CD14-positive monocyte (primary cell): ENCODE measurements around the gene ZNF223. TPM values are rescaled to one million over a fixed set of nuclear protein-coding genes. Genes with fewer than 3 reads are reported as not detected.

Experiments
- DNase-seq, 3 donors: peaks; one replicate each; pipeline ENCODE4 v3.0.0-alpha.2; 2011 to 2022
- H2AFZ ChIP-seq: 2 replicates; pipeline ENCODE4 v1.6.0; 2012; ENCODE audit warnings: mild to moderate bottlenecking, low read depth, low read length, inconsistent platforms; ENCODE audit not compliant: insufficient read depth, poor library complexity, severe bottlenecking
- H3K27ac ChIP-seq, 2 donors: 1 replicate in 1 of 2; 2 replicates in 1 of 2; pipeline ENCODE4 v1.5.1; 2012 to 2013; ENCODE audit warnings: low read length in 2 of 2, control low read depth in 1 of 2, inconsistent platforms in 1 of 2, low read depth in 1 of 2, mild to moderate bottlenecking in 1 of 2
- H3K27me3 ChIP-seq, 2 donors: one replicate each; pipeline versions ENCODE4 v1.6.0 to v1.6.1; 2011 to 2013; ENCODE audit warnings: low read length in 2 of 2; ENCODE audit not compliant: control insufficient read depth in 2 of 2, insufficient read depth in 2 of 2
- H3K36me3 ChIP-seq, 2 donors: replicated peaks in 1 of 2; 1 replicate in 1 of 2; 2 replicates in 1 of 2; pipeline versions ENCODE4 v1.5.1 to v1.6.1; 2012 to 2013; ENCODE audit warnings: low read length in 2 of 2, control low read depth in 1 of 2, inconsistent platforms in 1 of 2, mild to moderate bottlenecking in 1 of 2; ENCODE audit not compliant: insufficient read depth in 2 of 2, control insufficient read depth in 1 of 2
- H3K4me1 ChIP-seq, 2 donors: 1 replicate in 1 of 2; 2 replicates in 1 of 2; pipeline versions ENCODE4 v1.5.1 to v1.6.1; 2012 to 2013; ENCODE audit warnings: low read length in 2 of 2, control low read depth in 1 of 2, inconsistent platforms in 1 of 2, mild to moderate bottlenecking in 1 of 2, moderate library complexity in 1 of 2; ENCODE audit not compliant: insufficient read depth in 2 of 2, control insufficient read depth in 1 of 2
- H3K4me2 ChIP-seq: replicated peaks from 2 replicates; pipeline ENCODE3; 2012; ENCODE audit warnings: low read length, moderate library complexity, mild to moderate bottlenecking; ENCODE audit not compliant: poor library complexity, severe bottlenecking; ENCODE audit errors: extremely low read depth
- H3K4me3 ChIP-seq, 3 experiments: fragments of 200-600 bp in 1 of 3; sonication (generic) in 1 of 3; replicated peaks in 1 of 3; 1 replicate in 2 of 3; 2 replicates in 1 of 3; pipeline ENCODE4 v1.5.1; 2011 to 2013; ENCODE audit warnings: low read length in 3 of 3, mild to moderate bottlenecking in 3 of 3, control low read depth in 2 of 3, low read depth in 2 of 3, inconsistent platforms in 1 of 3, moderate library complexity in 1 of 3
- H3K79me2 ChIP-seq: 2 replicates; pipeline ENCODE4 v1.6.0; 2012; ENCODE audit warnings: mild to moderate bottlenecking, control low read depth, inconsistent platforms, low read length, moderate library complexity; ENCODE audit not compliant: insufficient read depth
- H3K9ac ChIP-seq: 2 replicates; pipeline ENCODE4 v1.6.0; 2017; ENCODE audit warnings: low read length, mild to moderate bottlenecking; ENCODE audit not compliant: insufficient read depth, poor library complexity, severe bottlenecking
- H3K9me3 ChIP-seq, 2 donors: replicated peaks in 1 of 2; 1 replicate in 1 of 2; 2 replicates in 1 of 2; pipeline versions ENCODE4 v1.5.1 to v1.6.1; 2012 to 2013; ENCODE audit warnings: low read length in 2 of 2, control low read depth in 1 of 2; ENCODE audit not compliant: control insufficient read depth in 1 of 2, insufficient read depth in 1 of 2
- H4K20me1 ChIP-seq: 2 replicates; pipeline ENCODE4 v1.6.0; 2012; ENCODE audit warnings: mild to moderate bottlenecking, low read length, control low read depth, moderate library complexity; ENCODE audit not compliant: insufficient read depth
- H3K27ac Mint-ChIP-seq, 7 donors: one replicate each; pipeline ENCODE4 v1.8.0; 2020; ENCODE audit warnings: mild to moderate bottlenecking in 7 of 7, mixed read lengths in 7 of 7, moderate library complexity in 6 of 7, inconsistent platforms in 2 of 7
- H3K27me3 Mint-ChIP-seq, 3 donors: one replicate each; pipeline ENCODE4 v1.8.0; 2021 to 2022; ENCODE audit warnings: low read depth in 3 of 3, mild to moderate bottlenecking in 3 of 3, mixed read lengths in 3 of 3, moderate library complexity in 3 of 3, inconsistent platforms in 1 of 3
- H3K36me3 Mint-ChIP-seq, 2 donors: one replicate each; pipeline ENCODE4 v1.8.0; 2020; ENCODE audit warnings: mixed read lengths in 2 of 2, inconsistent platforms in 1 of 2, mild to moderate bottlenecking in 1 of 2
- H3K4me1 Mint-ChIP-seq: one replicate; pipeline ENCODE4 v1.8.0; 2020; ENCODE audit warnings: mild to moderate bottlenecking, mixed read lengths
- H3K4me3 Mint-ChIP-seq, 2 donors: one replicate each; pipeline ENCODE4 v1.8.0; 2020; ENCODE audit warnings: mild to moderate bottlenecking in 2 of 2, mixed read lengths in 2 of 2, moderate library complexity in 1 of 2
- H3K9me3 Mint-ChIP-seq, 7 donors: one replicate each; pipeline ENCODE4 v1.8.0; 2020 to 2022; ENCODE audit warnings: mixed read lengths in 7 of 7, mild to moderate bottlenecking in 6 of 7, moderate library complexity in 6 of 7, inconsistent platforms in 2 of 7
- CTCF ChIP-seq: fragments of 200-600 bp; IDR thresholded peaks from one replicate; pipeline ENCODE4 v1.8.0; 2022; ENCODE audit warnings: antibody characterized with exemption, mild to moderate bottlenecking
- WGBS: methylation state at CpG from one replicate; pipeline ENCODE4 v1.1.5; 2013; ENCODE audit warnings: missing lambda C conversion rate; ENCODE audit not compliant: insufficient coverage; 5-methylcytosine and 5-hydroxymethylcytosine counted together
- intact Hi-C, 2 donors: fragments of 100-400 bp; cut with micrococcal nuclease; formaldehyde crosslinking; loops; one replicate each; pipeline versions ENCODE4 v1.15.0 to v1.15.1; 2023
- polyA plus RNA-seq, 3 donors: library from polyadenylated mRNA; depleted of rRNA in 1 of 3; unstranded in 2 of 3; stranded (reverse) in 1 of 3; fragments of 300-500 nt in 2 of 3; fragments of >200 nt in 1 of 3; fragmentation: Illumina TruSeq in 2 of 3; gene quantifications; 1 replicate in 2 of 3; 2 replicates in 1 of 3; pipeline ENCODE4 v1.2.3, GENCODE V29; 2012 to 2021

The ZNF223 gene
- polyA plus RNA-seq, 3 donors: 1.1 to 2.0 (median 1.2) TPM

GRCh38 chr19:44066305-44066704 is 14.5 kb downstream of the ZNF223 start:
- no peak overlapping the region for H3K27ac ChIP-seq
- no peak overlapping the region for H3K4me2 ChIP-seq
- peaks cover under 1 to 2% of the 10 kb centered on the region in 2 donors for H3K4me1 ChIP-seq
- no peak for DNase-seq
- H3K4me1 Mint-ChIP-seq: peaks cover 4% of the 10 kb centered on the region
- H3K27me3 ChIP-seq: no peaks in the 10 kb centered on the region
- intact Hi-C loops: no loop called here
- TF ChIP-seq CTCF: no peak
- no peak overlapping the region for H3K27ac Mint-ChIP-seq
- H3K36me3 Mint-ChIP-seq: peaks cover 50 to 56% of the 10 kb centered on the region in 2 donors
- H3K9me3 Mint-ChIP-seq: peaks cover 49 to 83% (median 75%) of the 10 kb centered on the region in 7 donors
- peaks cover 29 to 62% of the 10 kb centered on the region in 2 donors for H3K36me3 ChIP-seq
- H3K9ac ChIP-seq: no peak overlapping the region
- H3K4me3 Mint-ChIP-seq: no peak overlapping the region
- peaks cover 45 to 95% of the 10 kb centered on the region in 2 donors for H3K9me3 ChIP-seq
- no peaks in the 10 kb centered on the region for H3K27me3 Mint-ChIP-seq
- H3K79me2 ChIP-seq: no peaks in the 10 kb centered on the region
- WGBS: no CpG with 5 or more reads among the region's 3 CpGs
- no peak overlapping the region for H2AFZ ChIP-seq
- H3K4me3 ChIP-seq: peak overlapping the region in 1 of 3 experiments; percentile 3
- no peaks in the 10 kb centered on the region for H4K20me1 ChIP-seq

- no peak for TF ChIP-seq CTCF
- DNase-seq: no peak
- no CpG with 5 or more reads among the region's 1 CpG for WGBS
- Histone ChIP-seq H3K36me3 (peaks cover 14 to 31% of the 10 kb centered on the region in 2 donors), H3K27me3 (no peaks in the 10 kb centered on the region), H2AFZ (no peak overlapping the region), H3K4me3 (no peak overlapping the region), H3K9ac (no peak overlapping the region), H4K20me1 (no peaks in the 10 kb centered on the region), H3K4me1 (peaks cover 16 to 17% of the 10 kb centered on the region in 2 donors), H3K9me3 (peaks cover 39 to 68% of the 10 kb centered on the region in 2 donors), H3K27ac (no peak overlapping the region), H3K4me2 (no peak overlapping the region), H3K79me2 (no peaks in the 10 kb centered on the region)
- peaks cover 42 to 74% (median 70%) of the 10 kb centered on the region in 7 donors for H3K9me3 Mint-ChIP-seq
- H3K27me3 Mint-ChIP-seq: peaks cover 3 to 4% (median 3%) of the 10 kb centered on the region in 3 donors
- H3K4me3 Mint-ChIP-seq: no peak overlapping the region
- intact Hi-C loops: no loop called here
- peaks cover 20 to 25% of the 10 kb centered on the region in 2 donors for H3K36me3 Mint-ChIP-seq
- peaks cover 22% of the 10 kb centered on the region for H3K4me1 Mint-ChIP-seq
- no peak overlapping the region for H3K27ac Mint-ChIP-seq
Observed at GRCh38 chr19:44069415-44069814, 17.6 kb downstream of the ZNF223 start.
